Measurements from ENCODE around the gene GRIP1.

GRIP1 gene

GRCh38 chr12:66627270-66627987, 51.4 kb downstream of the GRIP1 start:
- Mint-ChIP-seq H3K27me3 (ENCODE audit: low read depth) (no peaks in the 10 kb centered on the region), H3K36me3 (ENCODE audit: low read depth) (no peaks in the 10 kb centered on the region), H3K4me3 (no peak overlapping the region), H3K4me1 (peaks cover 21% of the 10 kb centered on the region), H3K27ac (peak overlapping the region in 2 of 3 experiments; percentile 31 to 83), H3K9me3 (no peaks in the 10 kb centered on the region)
- TF ChIP-seq CTCF (IDR thresholded peaks at IDR 0.05; ENCODE audit: unreplicated experiment in 3 of 3), result no peak

DNA sequence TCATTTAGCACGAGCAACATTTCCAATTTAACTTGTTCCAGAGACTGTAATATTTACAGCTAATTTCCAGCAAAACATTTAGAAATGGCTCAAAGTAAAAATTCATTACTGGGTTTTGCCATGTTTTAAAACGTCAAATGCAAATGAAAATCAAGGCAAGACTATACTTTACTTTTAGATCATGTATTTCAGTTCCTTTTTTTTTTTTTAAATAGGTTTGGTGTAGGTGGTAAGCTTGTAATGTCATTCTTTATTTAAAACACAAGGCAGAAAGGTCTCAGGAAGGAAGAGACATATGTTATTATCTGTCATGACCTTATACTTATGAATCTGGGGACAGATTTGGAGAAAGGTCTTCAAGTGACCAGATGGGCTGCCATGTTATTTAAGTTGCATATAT, 54.1 kb downstream of the GRIP1 start:
- Mint-ChIP-seq H3K36me3 (ENCODE audit: low read depth) (no peaks in the 10 kb centered on the region), H3K27me3 (ENCODE audit: low read depth) (no peaks in the 10 kb centered on the region), H3K4me1 (peaks cover 34% of the 10 kb centered on the region), H3K9me3 (no peaks in the 10 kb centered on the region), H3K4me3 (no peak overlapping the region), H3K27ac (no peak overlapping the region)
- TF ChIP-seq CTCF (IDR thresholded peaks at IDR 0.05; ENCODE audit: unreplicated experiment in 3 of 3), result no peak

GRCh38 chr12:66623455-66623854, 55.4 kb downstream of the GRIP1 start:
- no peaks in the 10 kb centered on the region for H3K27me3 Mint-ChIP-seq (ENCODE audit: low read depth)
- H3K4me1 Mint-ChIP-seq, result peaks cover 23% of the 10 kb centered on the region
- TF ChIP-seq CTCF (IDR thresholded peaks at IDR 0.05; ENCODE audit: unreplicated experiment in 3 of 3), result no peak
- no peak overlapping the region for H3K27ac Mint-ChIP-seq
- H3K36me3 Mint-ChIP-seq (ENCODE audit: low read depth), result no peaks in the 10 kb centered on the region
- H3K4me3 Mint-ChIP-seq, result no peak overlapping the region
- no peaks in the 10 kb centered on the region for H3K9me3 Mint-ChIP-seq

- Mint-ChIP-seq H3K4me3 (no peak overlapping the region), H3K9me3 (no peaks in the 10 kb centered on the region), H3K4me1 (peaks cover 21% of the 10 kb centered on the region), H3K36me3 (ENCODE audit: low read depth) (no peaks in the 10 kb centered on the region), H3K27ac (peak overlapping the region in 2 of 3 experiments; percentile 5 to 22), H3K27me3 (ENCODE audit: low read depth) (no peaks in the 10 kb centered on the region)
- no peak for TF ChIP-seq CTCF (IDR thresholded peaks at IDR 0.05; ENCODE audit: unreplicated experiment in 3 of 3)
These were observed 58.2 kb downstream of the GRIP1 start for GRCh38 chr12:66620688-66621087.

DNA sequence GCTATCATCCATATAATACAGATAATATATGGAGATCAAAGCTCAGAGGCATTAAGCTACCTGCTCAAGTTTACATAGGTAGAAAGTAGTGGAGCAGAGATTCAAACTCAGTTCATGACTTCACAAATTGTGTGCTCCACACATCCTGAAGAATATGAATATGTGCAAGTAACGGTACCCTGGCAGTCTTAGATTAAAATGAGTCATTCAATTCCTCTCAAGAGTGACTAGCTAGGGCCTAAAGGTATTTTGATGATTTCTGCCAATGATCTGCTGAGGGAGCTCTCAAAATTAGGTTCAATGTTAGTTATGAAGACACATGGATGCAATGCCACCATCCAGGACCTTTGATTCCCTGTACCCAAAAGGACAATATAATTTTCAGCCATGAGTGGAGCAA, 58.9 kb downstream of the GRIP1 start:
- Mint-ChIP-seq H3K4me1 (peaks cover 21% of the 10 kb centered on the region), H3K27ac (peak overlapping the region in 2 of 3 experiments; percentile 5 to 22), H3K9me3 (no peaks in the 10 kb centered on the region), H3K4me3 (no peak overlapping the region), H3K27me3 (ENCODE audit: low read depth) (no peaks in the 10 kb centered on the region), H3K36me3 (ENCODE audit: low read depth) (no peaks in the 10 kb centered on the region)
- no peak for TF ChIP-seq CTCF (IDR thresholded peaks at IDR 0.05; ENCODE audit: unreplicated experiment in 3 of 3)

GRCh38 chr12:66617991-66618390, 60.9 kb downstream of the GRIP1 start:
- no peak overlapping the region for H3K4me3 Mint-ChIP-seq
- no peak for TF ChIP-seq CTCF (IDR thresholded peaks at IDR 0.05; ENCODE audit: unreplicated experiment in 3 of 3)
- H3K36me3 Mint-ChIP-seq (ENCODE audit: low read depth), result no peaks in the 10 kb centered on the region
- peaks cover 36% of the 10 kb centered on the region for H3K4me1 Mint-ChIP-seq
- no peak overlapping the region for H3K27ac Mint-ChIP-seq
- H3K9me3 Mint-ChIP-seq, result no peaks in the 10 kb centered on the region
- H3K27me3 Mint-ChIP-seq (ENCODE audit: low read depth), result no peaks in the 10 kb centered on the region

All from nephron (organoid).